Tibial nerve (tissue), 3 donors: ENCODE results near the gene LYPD8.

ENCODE experiments used
- CTCF ChIP-seq, 5 experiments: fragments of 200-600 bp in 3 of 5; fragments of 450-650 bp in 2 of 5; sonication (generic) in 3 of 5; IDR thresholded peaks; one replicate each; pipeline ENCODE4 v1.5.1; 2016 to 2019; ENCODE audit warnings: antibody characterized with exemption in 5 of 5, mild to moderate bottlenecking in 3 of 5, moderate library complexity in 2 of 5
- POLR2A ChIP-seq, 2 donors: fragments of 450-650 bp; IDR thresholded peaks; one replicate each; pipeline ENCODE4 v1.6.1; 2017; ENCODE audit warnings: antibody characterized with exemption in 2 of 2, mild to moderate bottlenecking in 2 of 2, moderate library complexity in 2 of 2

- TF ChIP-seq CTCF (IDR thresholded peaks at IDR 0.05), result no peak
- no peak for TF ChIP-seq POLR2A (IDR thresholded peaks at IDR 0.05)
These were observed 46.9 kb upstream of the LYPD8 start for GRCh38 chr1:248802454-248802853.
